AG04449 (cell line): ENCODE data around the gene FXYD2.

ENCODE experiments used
- CTCF ChIA-PET: fragments of 350-600 bp; formaldehyde crosslinking; extraction: SDS; loops from one replicate; lab custom pipeline; 2021; ENCODE audit warnings: antibody characterized with exemption; lab: Yijun Ruan, JAX
- POLR2A ChIA-PET: fragments of 400-600, 350-600 bp; formaldehyde crosslinking; extraction: SDS; loops from one replicate; lab custom pipeline; 2020; ENCODE audit warnings: antibody characterized with exemption, inconsistent platforms; lab: Yijun Ruan, JAX
- DNase-seq: peaks from one replicate; pipeline ENCODE4 v3.0.0-alpha.2; 2010; ENCODE audit warnings: low read depth, low spot score
- H3K4me3 ChIP-seq: 2 replicates; pipeline ENCODE4 v1.5.1; 2011; ENCODE audit warnings: low read depth, mild to moderate bottlenecking, control low read depth, low read length
- CTCF ChIP-seq: IDR thresholded peaks from one replicate; pipeline ENCODE4 v1.5.1; 2011; ENCODE audit warnings: mild to moderate bottlenecking, moderate library complexity, low read length, control low read depth, inconsistent platforms; ENCODE audit not compliant: insufficient read depth; ENCODE audit errors: missing control alignments

FXYD2 gene

DNA sequence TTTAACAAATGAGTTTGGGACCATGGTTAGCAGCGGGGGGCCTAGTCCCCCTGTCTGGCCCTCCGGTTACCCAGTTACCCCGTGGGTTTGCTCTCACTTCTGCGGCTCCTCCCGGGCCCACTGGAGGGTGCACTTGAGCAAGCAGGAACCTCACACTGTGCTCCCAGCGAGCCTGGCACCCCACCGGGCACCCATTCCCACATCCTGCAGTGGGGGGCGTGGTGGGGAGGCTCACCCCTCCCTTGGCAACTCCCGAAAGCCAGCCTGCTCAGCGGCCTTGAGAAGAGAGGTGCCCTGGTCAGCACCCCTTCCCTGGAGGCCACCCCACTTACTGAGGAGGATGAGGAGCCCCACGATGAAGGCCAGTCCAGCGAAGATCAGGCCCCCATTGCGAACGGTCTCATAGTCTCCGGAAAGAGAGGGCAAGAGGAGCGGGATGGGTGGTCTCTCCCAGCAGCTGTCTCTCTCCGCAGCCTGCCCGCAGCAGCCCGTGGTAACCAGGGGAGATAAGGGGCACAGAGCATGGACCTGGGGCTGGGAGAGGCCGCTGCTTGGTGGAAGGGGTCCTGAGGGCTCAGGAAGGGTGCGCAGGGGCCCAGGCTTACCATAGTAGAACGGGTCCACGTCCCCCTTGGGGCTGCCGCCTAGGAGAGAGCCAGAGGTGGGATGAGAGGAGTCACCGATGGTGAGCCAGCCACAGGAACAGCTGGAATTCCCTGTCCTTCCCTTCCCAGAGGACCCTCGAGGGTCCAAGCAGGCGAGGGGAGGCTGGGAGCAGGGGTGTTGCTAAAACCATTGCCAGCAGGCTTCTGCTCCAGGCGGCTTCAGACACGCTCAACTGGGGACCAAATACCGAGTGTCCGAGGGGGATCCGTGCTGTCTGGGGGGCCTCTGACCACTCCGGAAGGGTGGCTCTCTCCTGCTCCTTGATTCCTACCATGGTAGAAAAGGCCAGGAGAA is 2.2 kb downstream of the FXYD2 start:
- ChIA-PET POLR2A (no interaction called here), CTCF (interaction anchor here (1.6 to 11.7 kb wide), 6 partner anchors 9 to 396 kb away, joined by 4 to 316 read pairs (median 78); no protein-coding TSS in a partner anchor)
- TF ChIP-seq CTCF, result peak; percentile 58
- H3K4me3 ChIP-seq, result no peak overlapping the region
- no peak for DNase-seq

- no peak for TF ChIP-seq CTCF
- POLR2A ChIA-PET, result no interaction called here
- no peak overlapping the region for H3K4me3 ChIP-seq
- CTCF ChIA-PET, result interaction anchor here (0.5 to 11.7 kb wide), 6 partner anchors 10 to 395 kb away, joined by 3 to 316 read pairs (median 78); no protein-coding TSS in a partner anchor
- DNase-seq, result no peak
Measured at GRCh38 chr11:117821431-117821830, 3.1 kb downstream of the FXYD2 start.

GRCh38 chr11:117820516-117820915 is 4.0 kb downstream of the FXYD2 start:
- POLR2A ChIA-PET, result no interaction called here
- no peak overlapping the region for H3K4me3 ChIP-seq
- CTCF ChIA-PET, result interaction anchor here (0.6 to 11.7 kb wide), 7 partner anchors 11 to 395 kb away, joined by 3 to 316 read pairs (median 82); no protein-coding TSS in a partner anchor
- no peak for TF ChIP-seq CTCF
- no peak for DNase-seq

GRCh38 chr11:117820071-117820470 is 4.5 kb downstream of the FXYD2 start:
- CTCF ChIA-PET, result interaction anchor here (3.2 to 11.7 kb wide), 6 partner anchors 11 to 395 kb away, joined by 12 to 316 read pairs (median 116); no protein-coding TSS in a partner anchor
- POLR2A ChIA-PET, result no interaction called here
- TF ChIP-seq CTCF, result no peak
- DNase-seq, result no peak
- H3K4me3 ChIP-seq, result no peak overlapping the region

DNA sequence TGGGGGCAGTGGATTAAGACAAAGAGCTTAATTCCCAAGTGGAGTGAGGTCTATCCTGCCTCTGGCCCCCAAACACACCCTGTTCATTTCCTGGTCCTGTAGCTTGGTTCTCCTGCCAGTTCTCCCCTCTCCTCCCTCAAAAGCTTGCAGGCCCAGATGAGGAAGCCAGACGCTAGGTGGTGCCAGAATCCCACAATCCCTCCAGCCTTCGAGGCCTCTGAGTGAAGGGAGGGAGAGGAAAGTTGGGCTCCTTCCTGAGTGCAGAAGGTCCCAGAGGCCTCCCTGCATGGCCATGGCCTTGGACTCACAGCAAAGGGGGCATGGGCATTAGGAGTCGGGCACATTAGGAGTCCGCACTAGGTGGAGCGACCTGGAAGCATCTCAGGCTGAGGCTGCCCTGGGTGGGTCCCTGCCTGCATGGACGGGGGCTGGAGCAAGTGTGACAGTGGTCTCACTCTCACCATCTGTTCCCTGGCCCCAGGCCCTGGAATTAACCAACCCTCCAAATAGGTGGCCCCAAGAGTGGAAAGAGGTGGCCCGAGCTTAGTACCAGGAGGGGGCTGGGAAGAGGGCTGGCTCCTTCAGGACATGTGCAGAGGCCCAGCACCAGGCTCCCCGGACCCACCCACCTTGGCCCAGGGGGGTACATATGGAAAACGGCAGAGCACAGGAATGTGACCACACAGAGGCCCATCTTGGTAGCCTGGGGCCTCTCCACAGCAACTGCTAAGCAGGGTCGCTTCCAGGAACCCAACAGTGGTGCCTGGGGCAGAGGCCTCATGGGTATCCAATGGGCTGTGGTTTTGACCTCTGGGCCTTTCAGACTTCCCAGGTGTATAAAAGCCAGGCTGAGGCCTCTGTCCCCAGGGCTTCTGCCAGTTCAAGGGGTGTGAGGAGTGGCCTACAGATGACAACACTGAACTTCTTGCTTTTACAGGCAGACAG is 5.2 kb downstream of the FXYD2 start:
- ChIA-PET POLR2A (no interaction called here), CTCF (interaction anchor here (0.7 to 11.7 kb wide), 23 partner anchors 12 to 581 kb away, joined by 3 to 316 read pairs (median 4); no protein-coding TSS in a partner anchor)
- no peak overlapping the region for H3K4me3 ChIP-seq
- DNase-seq, result no peak
- TF ChIP-seq CTCF, result peak; percentile 83
